ENCODE measurements around the gene TSSK6.
"Not testable (repeated sequence)": the region's sequence is repeated elsewhere in the genome, so short reads cannot be mapped to it uniquely, and the experiment has no call there.

TSSK6 gene

DNA sequence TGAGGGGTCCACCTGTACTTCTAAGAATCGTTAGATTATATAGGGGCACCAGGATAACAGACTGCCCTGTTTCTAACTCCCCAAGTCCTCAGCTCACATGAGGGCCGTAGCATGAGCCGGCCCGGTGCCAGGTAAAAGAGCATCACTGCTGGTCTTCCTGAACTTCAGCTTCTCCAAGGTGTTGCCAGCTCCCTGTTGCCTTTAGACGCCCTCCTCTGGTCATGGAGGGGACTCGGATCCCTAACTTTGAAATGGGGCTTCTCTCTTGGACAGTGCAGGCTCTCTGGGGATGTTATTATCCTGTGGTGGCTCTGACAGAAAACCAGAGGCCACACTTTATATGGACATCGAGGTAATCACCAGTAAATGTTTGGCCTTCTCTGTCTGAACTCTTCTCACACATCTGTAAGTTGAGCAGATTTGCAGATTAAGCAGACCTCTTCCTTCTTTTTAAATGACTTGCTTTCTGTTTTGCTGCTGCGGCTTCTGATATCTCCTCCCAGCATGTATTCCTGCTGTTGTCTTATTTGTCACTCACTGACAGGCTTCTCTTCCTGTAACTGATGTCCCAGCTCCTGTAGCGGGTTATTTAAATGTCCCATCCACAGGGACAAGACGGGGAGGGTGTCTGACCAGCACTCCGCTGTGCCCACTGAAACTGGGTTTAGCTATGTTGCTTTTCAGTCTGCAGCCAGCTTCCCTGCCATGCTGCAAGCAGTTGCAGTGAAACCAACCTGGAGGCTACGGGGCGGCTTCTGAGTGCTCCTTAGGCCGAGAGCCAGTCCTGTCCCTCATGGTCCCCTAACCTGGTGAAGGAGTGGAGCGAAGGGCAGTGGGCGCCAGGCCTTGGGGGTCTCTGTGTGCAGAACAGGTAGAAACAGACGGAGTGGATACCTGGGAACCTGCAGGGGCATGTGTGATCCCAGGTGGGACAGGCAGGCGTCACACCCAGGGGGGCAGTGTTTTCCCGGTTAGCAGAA lies 39.2 kb downstream of the TSSK6 start:
- TF ChIP-seq, protein P1, sequence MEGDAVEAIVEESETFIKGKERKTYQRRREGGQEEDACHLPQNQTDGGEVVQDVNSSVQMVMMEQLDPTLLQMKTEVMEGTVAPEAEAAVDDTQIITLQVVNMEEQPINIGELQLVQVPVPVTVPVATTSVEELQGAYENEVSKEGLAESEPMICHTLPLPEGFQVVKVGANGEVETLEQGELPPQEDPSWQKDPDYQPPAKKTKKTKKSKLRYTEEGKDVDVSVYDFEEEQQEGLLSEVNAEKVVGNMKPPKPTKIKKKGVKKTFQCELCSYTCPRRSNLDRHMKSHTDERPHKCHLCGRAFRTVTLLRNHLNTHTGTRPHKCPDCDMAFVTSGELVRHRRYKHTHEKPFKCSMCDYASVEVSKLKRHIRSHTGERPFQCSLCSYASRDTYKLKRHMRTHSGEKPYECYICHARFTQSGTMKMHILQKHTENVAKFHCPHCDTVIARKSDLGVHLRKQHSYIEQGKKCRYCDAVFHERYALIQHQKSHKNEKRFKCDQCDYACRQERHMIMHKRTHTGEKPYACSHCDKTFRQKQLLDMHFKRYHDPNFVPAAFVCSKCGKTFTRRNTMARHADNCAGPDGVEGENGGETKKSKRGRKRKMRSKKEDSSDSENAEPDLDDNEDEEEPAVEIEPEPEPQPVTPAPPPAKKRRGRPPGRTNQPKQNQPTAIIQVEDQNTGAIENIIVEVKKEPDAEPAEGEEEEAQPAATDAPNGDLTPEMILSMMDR (IDR thresholded peaks at IDR 0.05; ENCODE audit: borderline replicate concordance, control extremely low read depth, extremely low read depth, insufficient read depth, missing control alignments): peak; percentile 43
- in situ Hi-C loops (cut with MboI; ENCODE audit: low sequenced_read_pairs, unreplicated experiment): loop anchor here (25.0 kb wide), 1 partner anchor 289 kb away; the partner anchor contains the start of genes BORCS8 and RFXANK
- DNase-seq (ENCODE audit: low spot score): no peak

DNA sequence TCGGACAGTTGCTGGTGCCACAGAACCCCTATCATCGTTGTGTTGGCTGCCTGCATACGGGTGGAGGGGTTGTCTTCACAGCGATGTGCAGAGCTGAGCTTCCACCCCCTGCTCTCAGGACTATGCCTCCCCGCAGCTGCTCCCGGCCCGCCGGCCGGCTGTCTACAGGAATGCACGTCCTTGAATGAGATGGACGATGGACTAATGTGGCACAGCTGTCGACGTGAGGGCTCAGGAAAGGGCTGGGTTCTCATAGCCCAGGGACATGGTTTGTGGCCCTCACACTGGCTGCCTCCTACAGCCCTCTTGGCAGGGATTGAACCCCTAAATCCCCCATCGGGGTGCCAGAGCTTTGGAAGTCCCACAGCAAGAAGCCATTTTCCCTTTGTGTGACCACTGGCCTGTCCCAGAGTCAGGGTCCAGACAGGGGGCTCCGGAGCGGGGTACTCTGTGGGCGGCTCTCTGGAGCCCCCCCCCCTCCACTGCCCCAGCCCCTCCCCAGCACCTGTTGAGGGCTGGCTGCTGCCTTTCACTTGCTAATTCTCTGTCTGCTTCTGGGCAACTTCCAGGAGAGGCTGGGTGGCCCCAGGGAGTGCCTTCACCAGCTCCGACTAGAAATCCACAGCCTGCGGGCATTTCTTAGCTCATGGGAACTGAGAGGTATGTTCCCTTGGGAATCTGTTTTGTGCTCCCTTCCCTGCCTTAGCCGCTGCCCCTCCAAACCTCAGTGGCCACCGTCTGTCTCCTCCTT lies 40.2 kb downstream of the TSSK6 start:
- in situ Hi-C loops (cut with MboI; ENCODE audit: low sequenced_read_pairs, unreplicated experiment): loop anchor here (25.0 kb wide), 1 partner anchor 288 kb away; the partner anchor contains the start of genes BORCS8 and RFXANK
- no peak for DNase-seq (ENCODE audit: low spot score)

DNA sequence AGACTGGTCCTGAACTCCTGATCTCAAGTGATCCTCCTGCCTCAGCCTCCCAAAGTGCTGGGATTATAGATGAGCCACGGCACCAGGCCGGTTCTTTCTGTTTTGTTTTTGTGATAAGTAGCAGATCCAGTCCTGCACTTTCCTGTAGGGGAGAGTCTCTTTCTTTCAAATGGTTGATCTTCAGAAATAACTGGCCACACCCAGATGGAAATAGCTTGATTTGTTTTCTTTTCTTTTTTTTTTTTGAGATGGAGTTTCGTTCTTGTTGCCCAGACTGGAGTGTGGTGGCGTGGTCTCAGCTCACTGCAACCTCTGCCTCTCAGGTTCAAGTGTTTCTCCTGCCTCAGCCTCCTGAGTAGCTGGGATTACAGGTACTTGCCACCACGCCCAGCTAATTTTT lies 43.2 kb downstream of the TSSK6 start:
- DNase-seq (ENCODE audit: low spot score); in situ Hi-C loops (cut with MboI; ENCODE audit: low sequenced_read_pairs, unreplicated experiment): not testable (repeated sequence)

More for the DNA sequence above, 40.2 kb downstream of the TSSK6 start:
- TF ChIP-seq, protein P1 (IDR thresholded peaks at IDR 0.05; ENCODE audit: borderline replicate concordance, control extremely low read depth, extremely low read depth, insufficient read depth, missing control alignments): no peak

GRCh38 chr19:19471682-19472081 lies 43.7 kb downstream of the TSSK6 start:
- in situ Hi-C loops (cut with MboI; ENCODE audit: low sequenced_read_pairs, unreplicated experiment): no loop called here
- no peak for DNase-seq (ENCODE audit: low spot score)
- TF ChIP-seq, protein P1 (IDR thresholded peaks at IDR 0.05; ENCODE audit: borderline replicate concordance, control extremely low read depth, extremely low read depth, insufficient read depth, missing control alignments): no peak

GRCh38 chr19:19470579-19470978 lies 44.8 kb downstream of the TSSK6 start:
- in situ Hi-C loops (cut with MboI; ENCODE audit: low sequenced_read_pairs, unreplicated experiment): no loop called here
- DNase-seq (ENCODE audit: low spot score): no peak
- TF ChIP-seq, protein P1 (IDR thresholded peaks at IDR 0.05; ENCODE audit: borderline replicate concordance, control extremely low read depth, extremely low read depth, insufficient read depth, missing control alignments): no peak

GRCh38 chr19:19468424-19469050 lies 46.8 kb downstream of the TSSK6 start:
- DNase-seq (ENCODE audit: low spot score): no peak
- TF ChIP-seq, protein P1 (IDR thresholded peaks at IDR 0.05; ENCODE audit: borderline replicate concordance, control extremely low read depth, extremely low read depth, insufficient read depth, missing control alignments): no peak
- in situ Hi-C loops (cut with MboI; ENCODE audit: low sequenced_read_pairs, unreplicated experiment): no loop called here
